ENCODE results near the gene MMP23B.

The MMP23B gene

GRCh38 chr1:1602968-1603506 lies 28.9 kb upstream of the MMP23B start:
- DNase-seq = no peak

- DNase-seq = no peak
These were observed 28.2 kb upstream of the MMP23B start for GRCh38 chr1:1603671-1604373.

GRCh38 chr1:1604374-1605033 lies 27.5 kb upstream of the MMP23B start:
- no peak for DNase-seq

- DNase-seq = no peak
These were observed 26.9 kb upstream of the MMP23B start for GRCh38 chr1:1605034-1605591.

- DNase-seq = no peak
These were observed 26.2 kb upstream of the MMP23B start for GRCh38 chr1:1605724-1606123.

GRCh38 chr1:1606232-1606631 lies 25.7 kb upstream of the MMP23B start:
- DNase-seq = no peak

GRCh38 chr1:1609822-1610485 lies 22.0 kb upstream of the MMP23B start:
- DNase-seq = no peak

- DNase-seq = no peak
These were observed 21.2 kb upstream of the MMP23B start for GRCh38 chr1:1610796-1611195.

- no peak for DNase-seq
These were observed 19.9 kb upstream of the MMP23B start for GRCh38 chr1:1612104-1612400.

GRCh38 chr1:1613509-1614082 lies 18.4 kb upstream of the MMP23B start:
- DNase-seq = no peak

GRCh38 chr1:1614204-1614953 lies 17.6 kb upstream of the MMP23B start:
- DNase-seq = peak; percentile 71

- DNase-seq = no peak
These were observed 17.1 kb upstream of the MMP23B start for GRCh38 chr1:1614954-1615255.

- DNase-seq = peak; percentile 96
These were observed 16.5 kb upstream of the MMP23B start, which contains the start of gene MIB2 for GRCh38 chr1:1615256-1616044. Gene MIB2, plus strand, starts transcription at chr1:1615500. Its CDS starts 7,953 bp downstream, at chr1:1623453.

- DNase-seq = peak; percentile 43
These were observed 15.8 kb upstream of the MMP23B start for GRCh38 chr1:1616045-1616790.

- no peak for DNase-seq
These were observed 15.1 kb upstream of the MMP23B start for GRCh38 chr1:1616838-1617237.

- no peak for DNase-seq
These were observed 14.5 kb upstream of the MMP23B start for GRCh38 chr1:1617516-1617915.

GRCh38 chr1:1617925-1618324 lies 14.0 kb upstream of the MMP23B start:
- no peak for DNase-seq

- DNase-seq = no peak
These were observed 13.4 kb upstream of the MMP23B start for GRCh38 chr1:1618396-1619068.

- DNase-seq = no peak
These were observed 12.0 kb upstream of the MMP23B start for GRCh38 chr1:1619917-1620361.

- no peak for DNase-seq
These were observed 11.4 kb upstream of the MMP23B start for GRCh38 chr1:1620433-1621139.

Data from stimulated activated CD4-positive, alpha-beta T cell treated with anti-CD3 and anti-CD28 coated beads, Interleukin-4, amount 100 ng/mL, for 24 hours (primary cell).